HCT116 (cell line): ENCODE data around the gene APOL4. TPM values are rescaled to one million over a fixed set of nuclear protein-coding genes. Genes with fewer than 3 reads are reported as not detected.

ENCODE experiments used
- ATAC-seq: fragments of 200-7000 bp; cut with Tn5 transposase; 2 replicates; pipeline ENCODE4 v1.9.1; 2020; ENCODE audit warnings: mild to moderate bottlenecking, moderate library complexity
- BruUV-seq: library from RNA; stranded (reverse); fragments of 400-500 nt; replicated peaks from 2 replicates; lab custom pipeline; 2021; lab: Mats Ljungman, UMichigan
- CTCF ChIA-PET: fragments of 300-600 bp; sonication (Branson Sonifier 250); formaldehyde crosslinking; loops from one replicate; lab custom pipeline; 2021; ENCODE audit warnings: antibody characterized with exemption; lab: Charles Lee
- POLR2A ChIA-PET: fragments of 300-600, 350-600 bp; sonication (Branson Sonifier 250); formaldehyde crosslinking; loops from one replicate; lab custom pipeline; 2021; ENCODE audit warnings: antibody characterized with exemption; lab: Charles Lee
- RAD21 ChIA-PET, 2 experiments: fragments of 300-600 bp; sonication (Branson Sonifier 250); formaldehyde crosslinking; loops; one replicate each; lab custom pipeline; 2023; ENCODE audit warnings: low total read pairs in 2 of 2; ENCODE audit not compliant: uncharacterized antibody in 2 of 2, unreplicated experiment in 2 of 2, low non-redundant PET in 1 of 2; lab: Charles Lee
- DNase-seq: peaks from one replicate; pipeline ENCODE4 v3.0.0-alpha.2; 2010; ENCODE audit warnings: low read depth, low spot score
- H2AFZ ChIP-seq: fragments of 200-600 bp; shearing (Covaris generic), sonication (generic); 2 replicates; pipeline ENCODE4 v1.6.1; 2017; ENCODE audit warnings: low read depth, mixed run types, mixed read lengths, antibody characterized with exemption, low read length; ENCODE audit not compliant: poor library complexity, severe bottlenecking
- H3K27ac ChIP-seq: 2 replicates; pipeline ENCODE4 v1.5.1; 2012; ENCODE audit warnings: low read depth, low read length
- H3K27me3 ChIP-seq: fragments of 200-600 bp; sonication (generic); 2 replicates; pipeline ENCODE4 v1.6.1; 2016; ENCODE audit warnings: mixed run types, low read length, mixed read lengths; ENCODE audit not compliant: insufficient read depth
- H3K36me3 ChIP-seq, 2 experiments: fragments of 200-500 bp in 1 of 2; fragments of 200-600 bp in 1 of 2; sonication (Bioruptor generic) in 1 of 2; sonication (generic) in 1 of 2; 2 replicates each; pipeline versions ENCODE4 v1.5.1 to v1.6.1; 2014 to 2016; ENCODE audit warnings: low read length in 2 of 2, inconsistent platforms in 1 of 2, mixed read lengths in 1 of 2, mixed run types in 1 of 2; ENCODE audit not compliant: insufficient read depth in 2 of 2, control insufficient read depth in 1 of 2
- H3K4me1 ChIP-seq, 2 experiments: fragments of 200-600 bp in 1 of 2; sonication (generic) in 1 of 2; 2 replicates each; pipeline versions ENCODE4 v1.5.1 to v1.6.1; 2012 to 2017; ENCODE audit warnings: low read length in 2 of 2, inconsistent platforms in 1 of 2, mild to moderate bottlenecking in 1 of 2, mixed read lengths in 1 of 2, mixed run types in 1 of 2, moderate library complexity in 1 of 2; ENCODE audit not compliant: insufficient read depth in 2 of 2, control insufficient read depth in 1 of 2
- H3K4me2 ChIP-seq: fragments of 200-600 bp; sonication (generic); 2 replicates; pipeline ENCODE4 v1.6.1; 2017; ENCODE audit warnings: mixed run types, low read length, mixed read lengths
- H3K4me3 ChIP-seq, 2 experiments: fragments of 200-600 bp in 1 of 2; sonication (generic) in 1 of 2; replicated peaks in 1 of 2; 2 replicates each; pipeline ENCODE4 v1.5.1; 2011 to 2016; ENCODE audit warnings: low read length in 2 of 2, control low read depth in 1 of 2, low read depth in 1 of 2, mild to moderate bottlenecking in 1 of 2, mixed read lengths in 1 of 2, mixed run types in 1 of 2
- H3K79me2 ChIP-seq: fragments of 200-600 bp; sonication (generic); 2 replicates; pipeline ENCODE4 v1.6.1; 2017; ENCODE audit warnings: mild to moderate bottlenecking, mixed run types, low read length, moderate library complexity, mixed read lengths; ENCODE audit not compliant: insufficient read depth
- H3K9ac ChIP-seq: fragments of 200-600 bp; sonication (generic); 2 replicates; pipeline ENCODE4 v1.6.1; 2016; ENCODE audit warnings: low read length, mixed read lengths
- H3K9me2 ChIP-seq: fragments of 200-600 bp; sonication (generic), shearing (Covaris generic); 2 replicates; pipeline ENCODE4 v1.6.1; 2017; ENCODE audit warnings: mixed run types, mild to moderate bottlenecking, moderate library complexity; ENCODE audit not compliant: insufficient read depth
- H3K9me3 ChIP-seq, 2 experiments: fragments of 200-500 bp in 1 of 2; fragments of 200-600 bp in 1 of 2; sonication (Bioruptor generic) in 1 of 2; sonication (generic) in 1 of 2; 2 replicates each; pipeline ENCODE4 v1.6.1; 2014 to 2017; ENCODE audit warnings: low read length in 2 of 2, mixed read lengths in 2 of 2, inconsistent platforms in 1 of 2, low read depth in 1 of 2, mild to moderate bottlenecking in 1 of 2, mixed run types in 1 of 2, moderate library complexity in 1 of 2; ENCODE audit not compliant: control insufficient read depth in 1 of 2, insufficient read depth in 1 of 2
- H4K20me1 ChIP-seq: fragments of 200-600 bp; sonication (generic), shearing (Covaris generic); 2 replicates; pipeline ENCODE4 v1.6.1; 2017; ENCODE audit warnings: mixed run types, mild to moderate bottlenecking, moderate library complexity; ENCODE audit not compliant: insufficient read depth
- CBX3 ChIP-seq: IDR thresholded peaks from 2 replicates; pipeline ENCODE4 v1.6.1; 2012; ENCODE audit warnings: low read depth
- CEBPB ChIP-seq: IDR thresholded peaks from 2 replicates; pipeline ENCODE4 v1.6.1; 2012; ENCODE audit warnings: low read depth
- ELF1 ChIP-seq: IDR thresholded peaks from 2 replicates; pipeline ENCODE4 v1.6.1; 2012; ENCODE audit warnings: low read depth, borderline replicate concordance
- EZH2 ChIP-seq: fragments of 200-600 bp; sonication (generic); IDR thresholded peaks from 2 replicates; pipeline ENCODE4 v1.6.1; 2017; ENCODE audit warnings: antibody characterized with exemption, mixed run types
- EZH2phosphoT487 ChIP-seq: fragments of 200-600 bp; IDR thresholded peaks from 2 replicates; pipeline ENCODE4 v1.6.1; 2018; ENCODE audit warnings: antibody characterized with exemption, borderline replicate concordance
- JUND ChIP-seq: IDR thresholded peaks from 2 replicates; pipeline ENCODE4 v1.6.1; 2012
- POLR2AphosphoS5 ChIP-seq: IDR thresholded peaks from 2 replicates; pipeline ENCODE4 v1.6.1; 2011; ENCODE audit warnings: mild to moderate bottlenecking, low read depth, low read length, moderate library complexity
- RAD21 ChIP-seq: IDR thresholded peaks from 2 replicates; pipeline ENCODE4 v1.6.1; 2012; ENCODE audit warnings: low read depth, mild to moderate bottlenecking
- REST ChIP-seq: IDR thresholded peaks from 2 replicates; pipeline ENCODE4 v1.6.1; 2012; ENCODE audit warnings: low read depth
- SIN3A ChIP-seq: IDR thresholded peaks from 2 replicates; pipeline ENCODE4 v1.6.1; 2012; ENCODE audit warnings: low read depth
- SP1 ChIP-seq: IDR thresholded peaks from 2 replicates; pipeline ENCODE4 v1.6.1; 2012; ENCODE audit warnings: low read depth
- ZFX ChIP-seq: fragments of 450-650 bp; IDR thresholded peaks from 2 replicates; pipeline ENCODE4 v1.6.1; 2017
- ZNF274 ChIP-seq: fragments of 200-500 bp; sonication (Bioruptor generic); IDR thresholded peaks from 2 replicates; pipeline ENCODE4 v1.6.1; 2014; ENCODE audit warnings: mild to moderate bottlenecking, low read depth, low read length, inconsistent platforms
- intact Hi-C: fragments of 100-400 bp; cut with micrococcal nuclease; formaldehyde crosslinking; loops from 2 replicates; pipeline ENCODE4 v1.10.0; 2022
- total RNA-seq: library from RNA; stranded (reverse); gene quantifications from one replicate; pipeline ENCODE4 v1.2.1, GENCODE V29; 2021; ENCODE audit not compliant: unreplicated experiment
- TF ChIP-seq, protein P1 (sequence below): IDR thresholded peaks from 2 replicates; pipeline ENCODE4 v1.6.1; 2012
- TF ChIP-seq, protein P2 (sequence below), 3 experiments: fragments of 200-600 bp in 1 of 3; sonication (generic) in 1 of 3; IDR thresholded peaks in 2 of 3; conservative IDR thresholded peaks in 1 of 3; 2 replicates each; pipeline ENCODE4 v1.5.1; 2012 to 2017; ENCODE audit warnings: low read depth in 2 of 3, low read length in 2 of 3, antibody characterized with exemption in 1 of 3, borderline replicate concordance in 1 of 3, control low read depth in 1 of 3, mild to moderate bottlenecking in 1 of 3, mixed read lengths in 1 of 3, mixed run types in 1 of 3, moderate library complexity in 1 of 3; ENCODE audit not compliant: insufficient read depth in 1 of 3
- TF ChIP-seq, protein P3 (sequence below): IDR thresholded peaks from 2 replicates; pipeline ENCODE4 v1.6.1; 2012

The APOL4 gene
- total RNA-seq, 1 experiment from 2014 or later, result not detected

DNA sequence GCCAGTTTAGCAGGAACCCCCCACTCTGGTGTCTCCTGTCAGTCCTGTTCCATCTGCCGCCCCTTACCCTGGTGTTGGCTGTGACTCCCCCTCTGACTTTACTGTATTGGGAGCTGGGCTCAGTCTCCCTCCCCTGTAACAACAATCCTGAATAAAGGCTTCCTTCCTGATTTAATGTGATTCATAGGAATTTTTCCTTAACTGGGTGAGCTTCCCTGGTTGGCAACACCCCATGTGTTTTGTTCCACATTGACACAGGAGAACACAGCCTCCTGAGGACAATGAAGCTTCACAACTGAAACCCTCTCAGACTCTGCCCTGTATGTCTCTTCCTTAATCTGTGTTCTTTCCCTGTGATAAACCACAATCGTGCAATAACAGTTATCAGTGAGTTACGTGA is 8.4 kb downstream of the APOL4 start:
- ChIA-PET CTCF (interaction anchor here (0.6 kb wide), 1 partner anchor 65 kb away, joined by 3 read pairs; no protein-coding TSS in a partner anchor), POLR2A (no interaction called here), RAD21 (no interaction called here)
- Histone ChIP-seq H3K27ac (no peak overlapping the region), H3K79me2 (no peaks in the 10 kb centered on the region), H3K27me3 (no peaks in the 10 kb centered on the region), H3K4me1 (no peaks in the 10 kb centered on the region), H2AFZ (no peak overlapping the region), H4K20me1 (no peaks in the 10 kb centered on the region), H3K9me2 (no peaks in the 10 kb centered on the region), H3K36me3 (no peaks in the 10 kb centered on the region), H3K4me3 (no peak overlapping the region), H3K4me2 (no peak overlapping the region), H3K9me3 (no peaks in the 10 kb centered on the region), H3K9ac (no peak overlapping the region)
- TF ChIP-seq SIN3A (no peak), ELF1 (no peak), EZH2 (no peak), CBX3 (no peak), POLR2AphosphoS5 (no peak), REST (no peak), ZNF274 (no peak), EZH2phosphoT487 (no peak), JUND (no peak), ZFX (no peak), SP1 (no peak), CEBPB (no peak), RAD21 (no peak)
- TF ChIP-seq, protein P1, sequence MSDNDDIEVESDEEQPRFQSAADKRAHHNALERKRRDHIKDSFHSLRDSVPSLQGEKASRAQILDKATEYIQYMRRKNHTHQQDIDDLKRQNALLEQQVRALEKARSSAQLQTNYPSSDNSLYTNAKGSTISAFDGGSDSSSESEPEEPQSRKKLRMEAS, result no peak
- TF ChIP-seq, protein P2, sequence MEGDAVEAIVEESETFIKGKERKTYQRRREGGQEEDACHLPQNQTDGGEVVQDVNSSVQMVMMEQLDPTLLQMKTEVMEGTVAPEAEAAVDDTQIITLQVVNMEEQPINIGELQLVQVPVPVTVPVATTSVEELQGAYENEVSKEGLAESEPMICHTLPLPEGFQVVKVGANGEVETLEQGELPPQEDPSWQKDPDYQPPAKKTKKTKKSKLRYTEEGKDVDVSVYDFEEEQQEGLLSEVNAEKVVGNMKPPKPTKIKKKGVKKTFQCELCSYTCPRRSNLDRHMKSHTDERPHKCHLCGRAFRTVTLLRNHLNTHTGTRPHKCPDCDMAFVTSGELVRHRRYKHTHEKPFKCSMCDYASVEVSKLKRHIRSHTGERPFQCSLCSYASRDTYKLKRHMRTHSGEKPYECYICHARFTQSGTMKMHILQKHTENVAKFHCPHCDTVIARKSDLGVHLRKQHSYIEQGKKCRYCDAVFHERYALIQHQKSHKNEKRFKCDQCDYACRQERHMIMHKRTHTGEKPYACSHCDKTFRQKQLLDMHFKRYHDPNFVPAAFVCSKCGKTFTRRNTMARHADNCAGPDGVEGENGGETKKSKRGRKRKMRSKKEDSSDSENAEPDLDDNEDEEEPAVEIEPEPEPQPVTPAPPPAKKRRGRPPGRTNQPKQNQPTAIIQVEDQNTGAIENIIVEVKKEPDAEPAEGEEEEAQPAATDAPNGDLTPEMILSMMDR (IDR thresholded peaks at IDR 0.05 in 2 of 3, conservative IDR thresholded peaks at IDR 0.05 in 1 of 3; ENCODE audit: borderline replicate concordance in 1 of 3, insufficient read depth in 1 of 3, low read depth in 2 of 3, low read length in 2 of 3), result no peak
- TF ChIP-seq, protein P3, sequence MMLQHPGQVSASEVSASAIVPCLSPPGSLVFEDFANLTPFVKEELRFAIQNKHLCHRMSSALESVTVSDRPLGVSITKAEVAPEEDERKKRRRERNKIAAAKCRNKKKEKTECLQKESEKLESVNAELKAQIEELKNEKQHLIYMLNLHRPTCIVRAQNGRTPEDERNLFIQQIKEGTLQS, result no peak
- DNase-seq, result no peak
- no peak for ATAC-seq
- intact Hi-C loops, result no loop called here
- BruUV-seq, result no TSS peak
